K562 (cell line): Measurements from ENCODE around the gene PAX2. TPM values are rescaled to one million over a fixed set of nuclear protein-coding genes. Genes with fewer than 3 reads are reported as not detected.

Experiments
- ATAC-seq: fragments of 200-7000 bp; cut with Tn5 transposase; 3 replicates; pipeline ENCODE4 v1.9.1; 2020; ENCODE audit warnings: moderate library complexity
- BruUV-seq: library from RNA; stranded (reverse); fragments of 400-500 nt; replicated peaks from 2 replicates; lab custom pipeline; 2021; lab: Mats Ljungman, UMichigan
- CTCF ChIA-PET: fragments of 300-600 bp; formaldehyde crosslinking; extraction: SDS; loops from one replicate; lab custom pipeline; 2021; ENCODE audit warnings: low intra/inter-chr PET ratio; lab: Yijun Ruan, JAX
- POLR2A ChIA-PET: fragments of 300-600, 350-650 bp; sonication (Branson Sonifier 250); formaldehyde crosslinking; extraction: SDS; loops from one replicate; lab custom pipeline; 2021; ENCODE audit warnings: antibody characterized with exemption, inconsistent platforms; lab: Yijun Ruan, JAX
- DNase-seq, 4 experiments: peaks; one replicate each; pipeline versions ENCODE4 v3.0.0 to v3.0.0-alpha.2; 2011 to 2018; ENCODE audit warnings: low spot score in 3 of 4, mixed read lengths in 3 of 4; ENCODE audit errors: extremely low read depth in 1 of 4
- FAIRE-seq: peaks from 2 replicates; lab custom pipeline; 2011; peaks lifted over from hg19 to GRCh38; lab: Jason Lieb, UNC
- H2AFZ ChIP-seq: 2 replicates; pipeline ENCODE4 v1.6.0; 2011; ENCODE audit warnings: low read depth, low read length, control low read depth, inconsistent platforms
- H3K27ac ChIP-seq: fragments of 200-600 bp; 3 replicates; pipeline ENCODE4 v1.8.0; 2011; ENCODE audit warnings: low read depth, mild to moderate bottlenecking, control low read depth, inconsistent platforms, low read length, moderate library complexity, mixed read lengths; ENCODE audit errors: extremely low read depth
- H3K27me3 ChIP-seq, 2 experiments: fragments of 300-600 bp in 1 of 2; 2 replicates in 1 of 2; 3 replicates in 1 of 2; pipeline versions ENCODE4 v1.6.0 to v1.8.0; 2011; ENCODE audit warnings: inconsistent platforms in 2 of 2, low read length in 2 of 2, mild to moderate bottlenecking in 1 of 2, mixed read lengths in 1 of 2, moderate library complexity in 1 of 2; ENCODE audit not compliant: control insufficient read depth in 2 of 2, insufficient read depth in 2 of 2
- H3K36me3 ChIP-seq: fragments of 300-600 bp; 3 replicates; pipeline ENCODE4 v1.8.0; 2011; ENCODE audit warnings: mild to moderate bottlenecking, low read length, inconsistent platforms; ENCODE audit not compliant: control insufficient read depth, insufficient read depth
- H3K4me1 ChIP-seq, 2 experiments: fragments of 200-600 bp in 1 of 2; replicated peaks in 1 of 2; 2 replicates in 1 of 2; 3 replicates in 1 of 2; pipeline versions ENCODE4 v1.5.1 to v1.8.0; 2011; ENCODE audit warnings: inconsistent platforms in 2 of 2, low read length in 2 of 2, mild to moderate bottlenecking in 1 of 2, mixed read lengths in 1 of 2, moderate library complexity in 1 of 2; ENCODE audit not compliant: control insufficient read depth in 2 of 2, insufficient read depth in 2 of 2
- H3K4me2 ChIP-seq: 2 replicates; pipeline ENCODE4 v1.6.1; 2011; ENCODE audit warnings: low read length, control low read depth, inconsistent platforms, mixed read lengths; ENCODE audit not compliant: insufficient read depth
- H3K4me3 ChIP-seq: fragments of 200-600 bp; sonication (generic), shearing (Covaris generic); 2 replicates; pipeline ENCODE4 v1.5.1; 2016; ENCODE audit warnings: control low read depth, inconsistent platforms
- H3K79me2 ChIP-seq: fragments of 200-600 bp; 3 replicates; pipeline ENCODE4 v1.8.0; 2011; ENCODE audit warnings: low read length, inconsistent platforms; ENCODE audit not compliant: control insufficient read depth, insufficient read depth
- H3K9ac ChIP-seq, 2 experiments: 2 replicates each; pipeline versions ENCODE4 v1.6.0 to v1.6.1; 2011; ENCODE audit warnings: low read depth in 2 of 2, low read length in 2 of 2, control low read depth in 1 of 2, inconsistent platforms in 1 of 2, mild to moderate bottlenecking in 1 of 2, mixed read lengths in 1 of 2; ENCODE audit not compliant: insufficient read depth in 1 of 2
- H3K9me1 ChIP-seq: one replicate; pipeline ENCODE4 v1.6.0; 2011; ENCODE audit warnings: inconsistent platforms, mild to moderate bottlenecking, low read length, moderate library complexity; ENCODE audit not compliant: control insufficient read depth, insufficient read depth
- H3K9me3 ChIP-seq: replicated peaks from 2 replicates; pipeline ENCODE4 v1.5.1; 2011; ENCODE audit warnings: low read depth, low read length, inconsistent platforms; ENCODE audit not compliant: control insufficient read depth, insufficient read depth
- H4K20me1 ChIP-seq: replicated peaks from 2 replicates; pipeline ENCODE4 v1.6.1; 2011; ENCODE audit warnings: low read length, inconsistent platforms, mixed read lengths; ENCODE audit not compliant: control insufficient read depth, insufficient read depth
- CEBPB ChIP-seq: fragments of 450-650 bp; IDR thresholded peaks from 2 replicates; pipeline ENCODE4 v1.6.1; 2016; ENCODE audit warnings: missing genetic modification characterization, missing compliant biosample characterization
- ELF1 ChIP-seq: fragments of 200-800 bp; sonication (Bioruptor generic); IDR thresholded peaks from 2 replicates; pipeline ENCODE4 v1.6.1; 2016; ENCODE audit warnings: missing genetic modification characterization, missing compliant biosample characterization
- ZNF436 ChIP-seq: fragments of 250-450, 450-650 bp; sonication (Bioruptor Pico); formaldehyde crosslinking; IDR thresholded peaks from 2 replicates; pipeline ENCODE4 v1.7.0; 2020; ENCODE audit warnings: mild to moderate bottlenecking
- WGBS: fragments of 100-300 bp; shearing (Covaris generic); methylation state at CpG from one replicate; pipeline ENCODE4 v1.1.6; 2016; ENCODE audit warnings: low coverage, mixed read lengths; ENCODE audit not compliant: insufficient coverage; ENCODE audit errors: missing lambda C conversion rate; 5-methylcytosine and 5-hydroxymethylcytosine counted together
- in situ Hi-C: fragments of 300-500 bp; cut with MboI; formaldehyde crosslinking; loops from 4 replicates; pipeline ENCODE4 v1.15.0; 2018; ENCODE audit warnings: inconsistent platforms, mixed read lengths
- intact Hi-C: fragments of 100-400 bp; cut with micrococcal nuclease; formaldehyde crosslinking; loops from 2 replicates; pipeline ENCODE4 v1.14.2; 2022
- polyA plus RNA-seq, 8 experiments: library from polyadenylated mRNA; depleted of rRNA in 4 of 8; stranded (reverse) in 5 of 8; unstranded in 3 of 8; fragments of >200 nt; fragmentation: Nextera tagmentation in 2 of 8; fragmentation: Illumina TruSeq in 1 of 8; extraction: Ambion mirVana in 2 of 8; extraction: Trizol in 1 of 8; gene quantifications; 2 replicates each; pipeline versions ENCODE4 v1.2.1 to v1.2.3, GENCODE V29; 2011 to 2014; ENCODE audit warnings: inconsistent platforms in 1 of 8, missing spikeins in 1 of 8
- total RNA-seq, 7 experiments: library from RNA; depleted of rRNA in 6 of 7; stranded (reverse); fragments of >200 nt in 6 of 7; fragmentation: Illumina TruSeq in 2 of 7; extraction: Trizol in 2 of 7; gene quantifications; 2 replicates each; pipeline versions ENCODE4 v1.2.1 to v1.2.3, GENCODE V29; 2011 to 2021; ENCODE audit warnings: low replicate concordance in 1 of 7
- TF ChIP-seq, protein P1 (sequence below): fragments of 450-650 bp; IDR thresholded peaks from 2 replicates; pipeline ENCODE4 v1.6.1; 2017; ENCODE audit warnings: mild to moderate bottlenecking, moderate library complexity

PAX2 gene
- total and polyA plus RNA-seq, 9 of the 15 experiments (the other 6 are each of a cell fraction or from before 2014, with no cell fraction given): not detected

DNA sequence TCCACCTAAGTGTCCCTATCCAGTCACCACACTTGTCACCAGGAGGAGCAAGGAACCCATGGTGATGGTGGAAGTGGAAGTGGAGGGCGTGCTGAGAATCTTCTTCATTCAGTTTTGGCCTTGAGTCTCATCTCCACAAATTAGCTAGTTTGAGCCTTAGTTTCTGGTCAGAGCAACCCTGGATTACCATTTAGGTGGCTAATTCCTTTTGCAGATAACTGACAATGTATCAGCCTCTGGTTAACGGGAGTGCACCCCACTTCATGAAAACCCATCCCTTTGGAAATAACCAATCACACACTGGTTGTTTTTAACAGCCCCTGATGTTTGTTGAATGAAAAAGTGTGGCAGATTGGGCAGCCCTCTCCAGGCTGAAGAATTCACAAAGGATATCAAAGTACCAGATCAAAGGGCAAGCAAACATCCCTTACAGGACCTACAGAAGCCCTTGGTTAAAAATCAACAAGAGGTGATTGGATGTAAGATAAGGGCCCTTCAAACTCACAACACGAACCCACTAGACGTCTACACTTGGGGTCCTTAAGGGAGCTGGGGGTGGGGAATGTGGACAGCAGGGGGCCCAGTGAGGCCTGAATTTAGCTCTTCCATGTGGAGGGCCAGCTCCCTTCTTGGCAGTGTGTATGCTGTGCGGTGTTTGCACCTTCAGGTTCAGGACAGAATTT lies 130.2 kb downstream of the PAX2 start:
- H3K4me3 ChIP-seq: no peak overlapping the region
- DNase-seq (no peak), FAIRE-seq (no peak), ATAC-seq (no peak)
- H3K4me1 ChIP-seq: peaks cover 0 to 4% of the 10 kb centered on the region in 2 experiments; a peak in 1 of 5 replicates
- no peak overlapping the region for H2AFZ ChIP-seq
- H3K27ac ChIP-seq: no peak overlapping the region
- H3K36me3 ChIP-seq: no peaks in the 10 kb centered on the region
- no peak overlapping the region for H3K9ac ChIP-seq
- in situ Hi-C loops: loop anchor here (10.0 to 25.0 kb wide), 2 partner anchors 441 to 538 kb away; partner anchors contain the start of genes PKD2L1 and SCD
- TF ChIP-seq ZNF436 (CRISPR knock-in tag) (no peak), CEBPB (tag) (no peak), ELF1 (tag) (no peak)
- TF ChIP-seq, protein P1, sequence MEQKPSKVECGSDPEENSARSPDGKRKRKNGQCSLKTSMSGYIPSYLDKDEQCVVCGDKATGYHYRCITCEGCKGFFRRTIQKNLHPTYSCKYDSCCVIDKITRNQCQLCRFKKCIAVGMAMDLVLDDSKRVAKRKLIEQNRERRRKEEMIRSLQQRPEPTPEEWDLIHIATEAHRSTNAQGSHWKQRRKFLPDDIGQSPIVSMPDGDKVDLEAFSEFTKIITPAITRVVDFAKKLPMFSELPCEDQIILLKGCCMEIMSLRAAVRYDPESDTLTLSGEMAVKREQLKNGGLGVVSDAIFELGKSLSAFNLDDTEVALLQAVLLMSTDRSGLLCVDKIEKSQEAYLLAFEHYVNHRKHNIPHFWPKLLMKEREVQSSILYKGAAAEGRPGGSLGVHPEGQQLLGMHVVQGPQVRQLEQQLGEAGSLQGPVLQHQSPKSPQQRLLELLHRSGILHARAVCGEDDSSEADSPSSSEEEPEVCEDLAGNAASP: no peak
- CTCF ChIA-PET: no interaction called here
- peaks cover 10% of the 10 kb centered on the region for H4K20me1 ChIP-seq
- WGBS: 6% methylated on average over 5 of the region's 5 CpGs
- H3K9me1 ChIP-seq: peaks cover 3% of the 10 kb centered on the region
- no peaks in the 10 kb centered on the region for H3K9me3 ChIP-seq
- BruUV-seq: no TSS peak
- intact Hi-C loops: loop anchor here (5.0 to 10.0 kb wide), 3 partner anchors 111 to 531 kb away; partner anchors contain the start of genes SCD and SEC31B
- no peaks in the 10 kb centered on the region for H3K79me2 ChIP-seq
- peaks cover 5 to 31% of the 10 kb centered on the region in 2 experiments; a peak in 4 of 5 replicates for H3K27me3 ChIP-seq
- POLR2A ChIA-PET: no interaction called here
- no peak overlapping the region for H3K4me2 ChIP-seq
